Small intestine (tissue), 7 donors: Measurements from ENCODE around the gene MAS1L. TPM values are rescaled to one million over a fixed set of nuclear protein-coding genes. Genes with fewer than 3 reads are reported as not detected.
"Not testable (repeated sequence)": the region's sequence is repeated elsewhere in the genome, so short reads cannot be mapped to it uniquely, and the experiment has no call there.

Experiments used
- DNase-seq, 2 donors: peaks; one replicate each; pipeline versions ENCODE4 v3.0.0 to v3.0.0-alpha.2; 2013
- FAIRE-seq: peaks from 2 replicates; lab custom pipeline; 2012; peaks lifted over from hg19 to GRCh38; lab: Jason Lieb, UNC
- H3K27ac ChIP-seq, 3 donors: one replicate each; pipeline ENCODE4 v1.5.1; 2013; ENCODE audit warnings: low read length in 2 of 3, mild to moderate bottlenecking in 2 of 3, control low read depth in 1 of 3, inconsistent platforms in 1 of 3, low read depth in 1 of 3, moderate library complexity in 1 of 3
- H3K27me3 ChIP-seq, 3 donors: one replicate each; pipeline ENCODE4 v1.6.1; 2013; ENCODE audit warnings: low read length in 3 of 3, inconsistent platforms in 1 of 3; ENCODE audit not compliant: control insufficient read depth in 3 of 3, insufficient read depth in 3 of 3
- H3K36me3 ChIP-seq, 3 donors: one replicate each; pipeline ENCODE4 v1.6.1; 2013; ENCODE audit warnings: low read length in 3 of 3, inconsistent platforms in 1 of 3, low read depth in 1 of 3, mild to moderate bottlenecking in 1 of 3, moderate library complexity in 1 of 3; ENCODE audit not compliant: control insufficient read depth in 3 of 3, insufficient read depth in 2 of 3
- H3K4me1 ChIP-seq, 3 donors: one replicate each; pipeline ENCODE4 v1.6.1; 2013; ENCODE audit warnings: low read length in 2 of 3, inconsistent platforms in 1 of 3, low read depth in 1 of 3, mild to moderate bottlenecking in 1 of 3, moderate library complexity in 1 of 3; ENCODE audit not compliant: control insufficient read depth in 3 of 3, insufficient read depth in 2 of 3
- H3K4me3 ChIP-seq, 3 donors: one replicate each; pipeline ENCODE4 v1.5.1; 2013; ENCODE audit warnings: low read length in 3 of 3, control low read depth in 1 of 3, inconsistent platforms in 1 of 3, low read depth in 1 of 3, mild to moderate bottlenecking in 1 of 3, moderate library complexity in 1 of 3
- H3K9me3 ChIP-seq, 2 donors: one replicate each; pipeline ENCODE4 v1.6.1; 2013; ENCODE audit warnings: low read depth in 1 of 2, low read length in 1 of 2; ENCODE audit not compliant: control insufficient read depth in 2 of 2, insufficient read depth in 1 of 2
- WGBS, 3 donors: extraction: QIAGEN DNeasy Blood & Tissue Kit; methylation state at CpG; one replicate each; pipeline ENCODE4 v1.1.7; 2013; 5-methylcytosine and 5-hydroxymethylcytosine counted together
- polyA plus RNA-seq, 4 donors: library from polyadenylated mRNA; stranded (reverse) in 3 of 4; unstranded in 1 of 4; fragments of 200-250 nt in 3 of 4; fragments of 120-200 nt in 1 of 4; gene quantifications; one replicate each; pipeline versions ENCODE4 v1.2.1 to v1.2.3, GENCODE V29; 2013
- donor health status: healthy with polysubstance abuse.
- donor health status: control.
- donor health status: control.
- donor health status: Bipolar disorder and iron deficiency.
- donor health status: healthy.

Gene MAS1L
- polyA plus RNA-seq, 4 donors = not detected

DNA sequence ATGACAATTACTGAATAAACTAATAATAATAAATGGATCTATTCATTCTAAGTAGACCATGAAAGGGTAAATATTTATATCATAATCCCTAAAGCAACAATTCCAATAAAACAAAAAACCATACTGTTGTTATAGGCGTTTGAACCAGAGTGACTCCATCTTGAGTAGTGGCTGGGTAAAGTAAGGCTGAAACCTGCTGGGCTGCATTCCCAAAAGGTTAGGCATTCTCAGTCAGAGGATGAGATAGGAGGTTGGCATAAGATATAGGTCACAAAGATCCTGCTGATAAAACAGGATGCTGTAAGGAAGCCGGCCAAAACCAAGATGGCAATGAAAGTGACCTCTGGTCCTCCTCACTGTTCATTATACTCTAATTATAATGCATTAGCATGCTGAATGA lies 22.5 kb downstream of the MAS1L start:
- Histone ChIP-seq H3K36me3 (no peaks in the 10 kb centered on the region), H3K4me3 (no peak overlapping the region), H3K27ac (no peak overlapping the region), H3K4me1 (no peaks in the 10 kb centered on the region), H3K27me3 (peaks cover 0 to 2% (median 0%) of the 10 kb centered on the region in 3 donors), H3K9me3 (no peaks in the 10 kb centered on the region)
- DNase-seq = no peak
- 62 to 70% (median 64%) methylated on average over 2 of the region's 2 CpGs for WGBS, 3 donors
- FAIRE-seq = no peak

DNA sequence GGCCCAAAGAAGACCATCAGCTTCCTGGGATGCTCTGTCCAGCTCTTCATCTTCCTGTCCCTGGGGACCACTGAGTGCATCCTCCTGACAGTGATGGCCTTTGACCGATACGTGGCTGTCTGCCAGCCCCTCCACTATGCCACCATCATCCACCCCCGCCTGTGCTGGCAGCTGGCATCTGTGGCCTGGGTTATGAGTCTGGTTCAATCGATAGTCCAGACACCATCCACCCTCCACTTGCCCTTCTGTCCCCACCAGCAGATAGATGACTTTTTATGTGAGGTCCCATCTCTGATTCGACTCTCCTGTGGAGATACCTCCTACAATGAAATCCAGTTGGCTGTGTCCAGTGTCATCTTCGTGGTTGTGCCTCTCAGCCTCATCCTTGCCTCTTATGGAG lies 25.7 kb downstream of the MAS1L start:
- WGBS, 3 donors = 70 to 81% (median 73%) methylated on average over 6 of the region's 6 CpGs
- FAIRE-seq (no peak), DNase-seq (no peak)

DNA sequence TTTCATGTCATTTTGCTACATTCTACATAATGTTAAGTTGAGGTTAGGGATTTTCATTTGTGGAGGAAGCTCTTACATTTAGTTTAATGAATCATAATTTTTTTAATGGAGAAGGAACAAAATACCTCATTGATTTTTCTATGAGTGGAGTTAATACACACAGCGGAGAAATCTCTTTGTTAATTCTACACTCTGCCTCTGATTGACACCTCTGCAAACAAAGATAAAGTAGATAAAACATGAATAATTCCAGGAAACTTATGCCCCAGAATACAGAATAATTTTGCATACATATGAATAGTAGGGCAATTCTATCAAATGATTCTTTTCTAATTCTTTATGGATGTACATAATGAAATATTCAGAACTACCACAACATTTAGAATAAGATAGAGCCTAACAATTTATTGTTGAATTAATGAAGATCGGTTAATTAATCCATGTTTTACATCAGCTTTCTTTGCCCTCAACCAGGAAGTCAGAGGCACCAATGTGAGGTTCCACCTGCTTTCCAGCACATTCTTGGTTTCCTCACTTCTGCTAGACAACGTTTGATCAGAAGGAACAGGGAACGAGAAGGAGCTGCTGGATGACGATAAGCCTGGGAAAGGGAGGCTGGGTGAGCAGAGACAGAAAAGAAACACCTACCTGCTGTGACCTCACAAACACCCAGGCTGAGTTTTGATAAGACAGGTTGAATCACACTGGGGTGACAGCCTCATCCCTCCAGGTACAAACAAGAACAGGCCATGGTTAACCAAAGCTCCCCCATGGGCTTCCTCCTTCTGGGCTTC lies 26.5 kb downstream of the MAS1L start:
- FAIRE-seq = peak; percentile 33
- H3K27me3 ChIP-seq = no peaks in the 10 kb centered on the region

More for the DNA sequence above, 25.7 kb downstream of the MAS1L start:
- H3K27ac ChIP-seq = no peak overlapping the region
- H3K27me3 ChIP-seq = peaks cover 0 to 2% (median 0%) of the 10 kb centered on the region in 3 donors
- no peak overlapping the region for H3K4me3 ChIP-seq
- no peaks in the 10 kb centered on the region for H3K36me3 ChIP-seq
- no peaks in the 10 kb centered on the region for H3K9me3 ChIP-seq
- H3K4me1 ChIP-seq = no peaks in the 10 kb centered on the region

DNA sequence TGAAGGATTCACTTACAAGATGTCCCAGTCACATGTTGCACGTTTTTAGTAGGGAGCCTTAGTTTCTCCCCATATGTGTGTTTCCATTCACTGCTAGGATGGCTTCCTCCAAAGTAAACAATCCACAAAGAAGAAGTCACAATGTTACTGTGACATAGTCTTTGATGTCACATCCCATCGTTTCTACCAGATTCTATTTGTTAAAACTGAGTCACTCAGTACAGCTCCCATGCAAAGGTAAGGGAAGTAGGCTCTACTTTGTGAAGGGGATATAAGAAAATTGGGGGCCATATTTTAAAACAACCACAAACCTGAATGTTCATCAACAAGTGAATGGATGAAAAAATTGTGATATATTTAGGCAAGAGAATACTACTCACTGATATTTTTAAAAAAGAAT lies 30.8 kb downstream of the MAS1L start, which contains the start of the genes OR11A1 and OR2H1:
Gene OR11A1 (minus strand): TSS at position 101 of the 400 bp plus-strand sequence. CDS start 29,430 bp downstream, outside the sequence.
Gene OR2H1 (plus strand): TSS at position 185 of the 400 bp plus-strand sequence. CDS start 4,615 bp downstream, outside the sequence.
- H3K27me3 ChIP-seq = no peaks in the 10 kb centered on the region
- H3K27ac ChIP-seq = no peak within 1 kb of the TSS
- H3K36me3 ChIP-seq = no peaks in the 10 kb centered on the region
- H3K4me3 ChIP-seq = no peak within 1 kb of the TSS
- no peaks in the 10 kb centered on the region for H3K4me1 ChIP-seq
- FAIRE-seq = no peak
- WGBS, 3 donors = 48 to 65% (median 49%) methylated on average over 2 of the region's 2 CpGs
- no peak for DNase-seq
- no peaks in the 10 kb centered on the region for H3K9me3 ChIP-seq

More for the DNA sequence above, 26.5 kb downstream of the MAS1L start:
- Histone ChIP-seq H3K9me3 (no peaks in the 10 kb centered on the region), H3K4me3 (no peak overlapping the region), H3K4me1 (no peaks in the 10 kb centered on the region), H3K27ac (no peak overlapping the region), H3K36me3 (no peaks in the 10 kb centered on the region)
- DNase-seq = no peak
- 64 to 76% (median 64%) methylated on average over 5 of the region's 5 CpGs for WGBS, 3 donors

DNA sequence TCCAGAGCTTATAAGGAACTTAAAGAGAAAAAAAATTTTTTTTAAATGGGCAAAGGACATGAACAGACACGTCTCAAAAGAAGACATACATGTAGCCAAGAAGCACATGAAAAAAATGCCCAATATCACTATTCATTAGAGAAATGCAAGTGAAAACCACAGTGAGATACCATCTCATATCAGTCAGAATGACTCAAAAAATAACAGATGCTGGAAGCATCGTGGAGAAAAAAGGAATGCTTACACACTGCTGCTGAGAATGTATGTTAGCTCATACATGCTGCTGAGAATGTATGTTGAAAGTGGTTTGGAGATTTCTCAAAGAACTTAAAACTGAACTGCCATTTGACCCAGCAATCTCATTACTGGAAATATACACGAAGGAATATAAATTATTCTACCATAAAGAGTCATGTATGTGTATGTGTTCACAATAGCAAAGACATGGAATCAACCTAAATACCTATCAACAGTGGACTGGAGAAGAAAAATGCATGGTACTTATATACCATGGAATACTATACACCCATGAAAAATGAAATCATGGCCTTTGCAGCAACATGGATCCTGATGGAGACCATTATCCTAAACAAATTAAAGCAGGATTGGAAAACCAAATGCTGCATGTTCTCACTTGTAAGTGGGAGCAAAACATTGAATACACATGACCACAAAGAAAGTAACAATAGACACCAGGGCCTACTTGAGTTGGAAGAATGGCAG lies 36.1 kb downstream of the MAS1L start:
- 64 to 70% (median 69%) methylated on average over 3 of the region's 3 CpGs for WGBS, 3 donors
- no peaks in the 10 kb centered on the region for H3K27me3 ChIP-seq
- FAIRE-seq = no peak
- no peaks in the 10 kb centered on the region for H3K36me3 ChIP-seq
- H3K9me3 ChIP-seq = no peaks in the 10 kb centered on the region
- DNase-seq = no peak
- no peaks in the 10 kb centered on the region for H3K4me1 ChIP-seq
- no peak overlapping the region for H3K4me3 ChIP-seq
- H3K27ac ChIP-seq = no peak overlapping the region

- H3K9me3 ChIP-seq = no peaks in the 10 kb centered on the region
- FAIRE-seq = no peak
- 80 to 100% (median 88%) methylated on average over 1 of the region's 1 CpG for whole genome bisulfite sequencing, 3 donors
- no peak overlapping the region for H3K27ac ChIP-seq
- H3K4me1 ChIP-seq = no peaks in the 10 kb centered on the region
- H3K27me3 ChIP-seq = peaks cover 0 to 4% (median 0%) of the 10 kb centered on the region in 3 donors
- DNase-seq = no peak
- H3K4me3 ChIP-seq = no peak overlapping the region
- H3K36me3 ChIP-seq = no peaks in the 10 kb centered on the region
Observed at GRCh38 chr6:29447670-29448069, 40.1 kb downstream of the MAS1L start.

- not testable (repeated sequence) for H3K27me3 ChIP-seq, H3K4me3 ChIP-seq, H3K9me3 ChIP-seq, FAIRE-seq, H3K36me3 ChIP-seq, H3K27ac ChIP-seq, DNase-seq, H3K4me1 ChIP-seq
- 43 to 70% (median 66%) methylated on average over 1 of the region's 1 CpG for WGBS, 3 donors
Observed at GRCh38 chr6:29444031-29444430, 43.7 kb downstream of the MAS1L start.

DNA sequence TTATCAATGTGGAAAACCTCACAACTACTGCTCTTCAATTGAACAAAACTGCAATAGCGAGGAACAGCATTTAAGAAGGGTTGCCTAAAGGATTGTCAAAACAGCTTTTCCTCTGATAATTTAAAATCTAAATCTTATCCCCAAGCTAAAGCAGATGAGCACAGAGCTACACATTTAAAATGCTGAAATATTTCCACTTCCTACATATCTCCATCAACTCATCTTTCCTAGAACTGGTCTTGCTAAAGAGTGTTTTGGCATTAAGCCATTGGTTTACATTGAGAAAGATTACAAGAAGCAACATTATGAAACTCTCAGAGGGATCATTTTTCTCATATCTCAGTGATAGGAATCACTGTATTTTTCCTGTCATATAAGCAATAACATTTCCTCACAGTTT lies 45.0 kb downstream of the MAS1L start:
- Histone ChIP-seq H3K27me3 (peaks cover 0 to 6% (median 0%) of the 10 kb centered on the region in 3 donors), H3K27ac (no peak overlapping the region), H3K36me3 (no peaks in the 10 kb centered on the region), H3K4me3 (no peak overlapping the region), H3K4me1 (no peaks in the 10 kb centered on the region), H3K9me3 (no peaks in the 10 kb centered on the region)
- 80 to 83% (median 81%) methylated on average over 1 of the region's 1 CpG for WGBS, 3 donors
- DNase-seq (no peak), FAIRE-seq (no peak)
